Activated CD8-positive, alpha-beta T cell treated with anti-CD3 and anti-CD28 coated beads for 36 hours (primary cell): ENCODE measurements around the gene HES1. TPM values are rescaled to one million over a fixed set of nuclear protein-coding genes. Genes with fewer than 3 reads are reported as not detected.

Source experiments
- ATAC-seq: fragments of 200-7000 bp; cut with Tn5 transposase; one replicate; pipeline ENCODE4 v1.10.0; 2021; ENCODE audit warnings: mild to moderate bottlenecking, moderate library complexity
- CTCF ChIA-PET: fragments of 350-600 bp; sonication (Branson Sonifier 250); formaldehyde crosslinking; loops from one replicate; lab custom pipeline; 2021; ENCODE audit warnings: antibody characterized with exemption; lab: Charles Lee
- POLR2A ChIA-PET: fragments of 350-600 bp; sonication (Branson Sonifier 250); formaldehyde crosslinking; loops from one replicate; lab custom pipeline; 2021; ENCODE audit warnings: antibody characterized with exemption; lab: Charles Lee
- DNase-seq: peaks from one replicate; pipeline ENCODE4 v3.0.0-alpha.2; 2020
- H3K27ac Mint-ChIP-seq: one replicate; pipeline ENCODE4 v1.8.0; 2021; ENCODE audit warnings: mild to moderate bottlenecking, mixed read lengths
- H3K27me3 Mint-ChIP-seq: one replicate; pipeline ENCODE4 v1.8.0; 2021; ENCODE audit warnings: mixed read lengths
- H3K36me3 Mint-ChIP-seq: one replicate; pipeline ENCODE4 v1.8.0; 2021; ENCODE audit warnings: low read depth, mixed read lengths
- H3K4me1 Mint-ChIP-seq: one replicate; pipeline ENCODE4 v1.8.0; 2021; ENCODE audit warnings: low read depth, mixed read lengths
- H3K4me3 Mint-ChIP-seq: one replicate; pipeline ENCODE4 v1.8.0; 2021; ENCODE audit warnings: mild to moderate bottlenecking, moderate library complexity, mixed read lengths
- H3K9me3 Mint-ChIP-seq: one replicate; pipeline ENCODE4 v1.8.0; 2021; ENCODE audit warnings: mixed read lengths
- CTCF ChIP-seq: fragments of 200-600 bp; IDR thresholded peaks from one replicate; pipeline ENCODE4 v1.8.0; 2022; ENCODE audit warnings: antibody characterized with exemption, mild to moderate bottlenecking
- intact Hi-C: fragments of 100-400 bp; cut with micrococcal nuclease; formaldehyde crosslinking; loops from one replicate; pipeline ENCODE4 v1.10.0; 2022
- total RNA-seq, 2 experiments: library from RNA; stranded (reverse); gene quantifications; one replicate each; pipeline ENCODE4 v1.2.3, GENCODE V29; 2021

The HES1 gene
- total RNA-seq, 2 experiments from 2014 or later, result not detected

DNA sequence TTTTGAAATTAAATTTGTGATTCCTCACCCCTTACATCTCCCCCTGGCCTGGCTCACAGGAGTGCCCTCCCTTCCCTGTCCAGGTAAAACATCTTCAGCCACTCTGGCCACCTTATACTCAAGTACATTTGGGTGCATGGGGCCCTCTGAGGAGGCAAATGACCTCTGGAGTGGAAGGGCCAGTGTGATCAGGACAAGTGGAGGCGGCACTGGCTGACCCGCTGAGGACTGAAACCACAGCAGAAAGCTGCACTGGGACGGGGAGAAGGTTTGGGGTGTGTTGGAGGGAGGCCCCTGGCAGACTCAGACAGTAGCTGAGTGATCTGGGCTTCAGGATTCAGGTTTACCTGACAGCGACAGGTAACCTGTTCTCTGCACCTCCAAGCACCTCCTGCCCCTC lies 24.2 kb downstream of the HES1 start:
- no peak for DNase-seq
- Mint-ChIP-seq H3K27me3 (peaks cover 8% of the 10 kb centered on the region), H3K4me1 (no peaks in the 10 kb centered on the region), H3K9me3 (no peaks in the 10 kb centered on the region), H3K36me3 (no peaks in the 10 kb centered on the region), H3K4me3 (no peak overlapping the region), H3K27ac (no peak overlapping the region)
- ChIA-PET CTCF (interaction anchor here (1.3 kb wide), 1 partner anchor 494 kb away, joined by 4 read pairs; no protein-coding TSS in a partner anchor), POLR2A (interaction anchor here (1.0 kb wide), 1 partner anchor 13 kb away, joined by 3 read pairs; no protein-coding TSS in a partner anchor)
- no peak for ATAC-seq
- intact Hi-C loops, result no loop called here
- no peak for TF ChIP-seq CTCF

GRCh38 chr3:194161131-194162045 lies 25.4 kb downstream of the HES1 start:
- no peaks in the 10 kb centered on the region for H3K9me3 Mint-ChIP-seq
- ChIA-PET POLR2A (no interaction called here), CTCF (interaction anchor here (1.3 to 1.5 kb wide), 2 partner anchors 154 to 496 kb away, joined by 3 to 4 read pairs; no protein-coding TSS in a partner anchor)
- H3K27me3 Mint-ChIP-seq, result peaks cover 10% of the 10 kb centered on the region
- no peak overlapping the region for H3K27ac Mint-ChIP-seq
- TF ChIP-seq CTCF, result no peak
- ATAC-seq (no peak), DNase-seq (no peak)
- no peaks in the 10 kb centered on the region for H3K4me1 Mint-ChIP-seq
- no peaks in the 10 kb centered on the region for H3K36me3 Mint-ChIP-seq
- intact Hi-C loops, result no loop called here
- H3K4me3 Mint-ChIP-seq, result no peak overlapping the region

DNA sequence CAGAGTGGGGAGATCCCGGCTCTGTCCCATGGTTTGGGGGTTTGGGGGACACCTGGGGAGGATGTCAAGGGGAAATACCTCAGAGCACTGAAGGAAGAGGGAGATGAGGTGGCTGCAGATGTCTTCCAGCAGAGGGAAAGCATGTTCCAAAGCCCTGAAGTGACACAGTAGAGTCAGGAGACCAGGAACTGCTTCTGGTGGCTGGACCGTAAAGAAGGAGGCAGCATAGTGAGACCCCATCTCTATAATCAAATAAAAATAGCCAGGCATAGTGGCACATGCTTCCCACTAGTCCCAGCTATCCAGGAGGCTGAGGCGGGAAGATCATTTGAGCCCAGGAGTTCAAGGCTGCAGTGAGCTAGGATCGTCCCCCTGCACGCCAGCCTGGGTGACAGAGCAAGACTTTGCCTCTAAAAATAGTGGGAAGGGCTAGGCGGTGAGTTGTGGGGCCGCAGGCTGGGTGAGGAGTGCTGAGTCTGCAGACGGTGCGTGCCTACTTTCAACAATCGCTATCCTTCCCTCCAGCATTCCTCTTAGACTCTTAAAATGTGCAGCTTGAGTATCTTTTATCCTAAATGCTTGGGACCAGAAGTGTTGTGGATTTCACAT lies 26.2 kb downstream of the HES1 start:
- Mint-ChIP-seq H3K27me3 (peaks cover 12% of the 10 kb centered on the region), H3K27ac (no peak overlapping the region), H3K4me1 (no peaks in the 10 kb centered on the region), H3K36me3 (no peaks in the 10 kb centered on the region), H3K9me3 (no peaks in the 10 kb centered on the region), H3K4me3 (no peak overlapping the region)
- intact Hi-C loops, result no loop called here
- CTCF ChIA-PET, result interaction anchor here (1.5 kb wide), 1 partner anchor 154 kb away, joined by 3 read pairs; no protein-coding TSS in a partner anchor
- no peak for DNase-seq
- ATAC-seq, result no peak
- TF ChIP-seq CTCF, result no peak
- POLR2A ChIA-PET, result no interaction called here

DNA sequence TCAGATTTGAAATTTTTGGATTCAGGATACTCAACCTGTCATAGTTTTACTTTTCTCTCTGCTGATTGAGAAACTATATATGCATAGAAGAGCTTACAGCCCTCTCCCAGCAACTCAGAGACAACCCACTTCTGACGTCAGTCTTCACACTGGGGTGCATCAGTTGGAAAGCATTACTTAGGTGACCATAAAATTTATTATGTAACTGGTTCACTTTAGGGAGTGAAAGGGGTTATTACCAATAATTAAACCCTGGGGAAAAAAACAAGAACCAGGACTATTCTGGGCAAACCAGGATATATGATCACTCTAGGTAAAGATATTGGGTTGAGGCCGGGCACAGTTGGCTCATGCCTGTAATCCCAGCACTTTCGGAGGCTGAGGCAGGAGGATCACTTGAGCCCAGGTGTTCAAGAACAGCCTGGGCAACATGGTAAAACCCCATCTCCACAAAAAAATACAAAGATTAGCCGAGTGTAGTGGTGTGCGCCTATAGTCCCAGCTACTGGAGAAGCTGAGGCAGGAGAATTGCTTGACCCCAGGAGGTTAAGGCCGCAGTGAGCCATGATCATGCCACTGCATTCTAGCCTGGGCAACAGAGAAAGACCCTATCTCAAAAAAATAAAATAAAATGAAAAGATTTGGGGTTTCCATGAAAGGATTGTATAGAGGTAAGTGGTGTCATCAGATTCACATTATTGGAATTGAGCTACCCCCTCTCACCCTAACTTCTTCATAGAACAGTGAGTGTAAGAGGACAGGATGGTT lies 27.1 kb downstream of the HES1 start:
- CTCF ChIA-PET, result interaction anchor here (1.5 kb wide), 1 partner anchor 153 kb away, joined by 3 read pairs; no protein-coding TSS in a partner anchor
- intact Hi-C loops, result no loop called here
- no peak for ATAC-seq
- H3K9me3 Mint-ChIP-seq, result no peaks in the 10 kb centered on the region
- H3K4me3 Mint-ChIP-seq, result no peak overlapping the region
- H3K36me3 Mint-ChIP-seq, result no peaks in the 10 kb centered on the region
- no peaks in the 10 kb centered on the region for H3K4me1 Mint-ChIP-seq
- DNase-seq, result no peak
- H3K27me3 Mint-ChIP-seq, result peaks cover 14% of the 10 kb centered on the region
- POLR2A ChIA-PET, result no interaction called here
- H3K27ac Mint-ChIP-seq, result no peak overlapping the region
- no peak for TF ChIP-seq CTCF
